Activated naive CD4-positive, alpha-beta T cell treated with Interleukin-2 at 50 U/mL for 16 hours (primary cell): ENCODE measurements around the gene PSMA6.
A peak's percentile ranks its signal among the peaks of the same experiment; 100 is the strongest.
"Not testable (repeated sequence)": the region's sequence is repeated elsewhere in the genome, so short reads cannot be mapped to it uniquely, and the experiment has no call there.

ENCODE experiments used
- DNase-seq: peaks from one replicate; pipeline ENCODE4 v3.0.0-alpha.2; 2020

The PSMA6 gene

GRCh38 chr14:35285168-35286002 lies 6.8 kb upstream of the PSMA6 start:
- DNase-seq: no peak

- no peak for DNase-seq
These were observed 6.1 kb upstream of the PSMA6 start for GRCh38 chr14:35286003-35286600.

GRCh38 chr14:35286707-35287106 lies 5.5 kb upstream of the PSMA6 start:
- DNase-seq: no peak

- DNase-seq: peak; percentile 73
These were observed 4.7 kb upstream of the PSMA6 start for GRCh38 chr14:35287431-35288013.

GRCh38 chr14:35289623-35290022 lies 2.6 kb upstream of the PSMA6 start:
- DNase-seq: no peak

GRCh38 chr14:35292770-35293561 lies 784 bp downstream of the PSMA6 start:
- no peak for DNase-seq

GRCh38 chr14:35295845-35296161 lies 3.6 kb downstream of the PSMA6 start:
- DNase-seq: no peak

GRCh38 chr14:35296545-35296944 lies 4.4 kb downstream of the PSMA6 start:
- no peak for DNase-seq

GRCh38 chr14:35297706-35298105 lies 5.5 kb downstream of the PSMA6 start:
- no peak for DNase-seq

- no peak for DNase-seq
These were observed 6.2 kb downstream of the PSMA6 start for GRCh38 chr14:35298351-35298750.

- no peak for DNase-seq
These were observed 7.5 kb downstream of the PSMA6 start for GRCh38 chr14:35299708-35300107.

- DNase-seq: no peak
These were observed 8.0 kb downstream of the PSMA6 start for GRCh38 chr14:35300228-35300627.

GRCh38 chr14:35301334-35301733 lies 9.2 kb downstream of the PSMA6 start:
- DNase-seq: not testable (repeated sequence)

GRCh38 chr14:35301735-35302528 lies 9.8 kb downstream of the PSMA6 start:
- DNase-seq: no peak

GRCh38 chr14:35303149-35303935 lies 11.2 kb downstream of the PSMA6 start:
- no peak for DNase-seq

- DNase-seq: no peak
These were observed 12.8 kb downstream of the PSMA6 start for GRCh38 chr14:35304812-35305462.

GRCh38 chr14:35305633-35306032 lies 13.5 kb downstream of the PSMA6 start:
- no peak for DNase-seq

- no peak for DNase-seq
These were observed 13.9 kb downstream of the PSMA6 start for GRCh38 chr14:35306114-35306513.

- DNase-seq: no peak
These were observed 25.6 kb downstream of the PSMA6 start for GRCh38 chr14:35317820-35318219.

GRCh38 chr14:35319509-35319908 lies 27.3 kb downstream of the PSMA6 start:
- no peak for DNase-seq

GRCh38 chr14:35320472-35320871 lies 28.3 kb downstream of the PSMA6 start:
- DNase-seq: no peak
